Upper lobe of left lung (tissue), 4 donors: ENCODE data around the gene ANAPC5.

ENCODE experiments used
- CTCF ChIP-seq, 6 experiments: fragments of 450-650 bp in 4 of 6; fragments of 200-600 bp in 2 of 6; sonication (generic) in 2 of 6; IDR thresholded peaks; one replicate each; pipeline ENCODE4 v1.5.1; 2016 to 2019; ENCODE audit warnings: antibody characterized with exemption in 6 of 6
- EP300 ChIP-seq, 4 donors: sonication (generic); formaldehyde crosslinking; IDR thresholded peaks; one replicate each; pipeline ENCODE4 v1.5.1; 2017; ENCODE audit warnings: antibody characterized with exemption in 4 of 4, control low read depth in 2 of 4
- POLR2A ChIP-seq, 4 donors: fragments of 450-650 bp; IDR thresholded peaks; one replicate each; pipeline ENCODE4 v1.5.1; 2016 to 2017; ENCODE audit warnings: antibody characterized with exemption in 4 of 4, mild to moderate bottlenecking in 2 of 4

- no peak for TF ChIP-seq CTCF (IDR thresholded peaks at IDR 0.05)
- no peak for TF ChIP-seq EP300 (IDR thresholded peaks at IDR 0.05)
- no peak for TF ChIP-seq POLR2A (IDR thresholded peaks at IDR 0.05)
Observed at GRCh38 chr12:121282072-121282742, 70.0 kb downstream of the ANAPC5 start.
